BJ (cell line): ENCODE results near the gene TMEM41A. TPM values are rescaled to one million over a fixed set of nuclear protein-coding genes. Genes with fewer than 3 reads are reported as not detected.
A peak's percentile ranks its signal among the peaks of the same experiment; 100 is the strongest.

Source experiments
- CTCF ChIA-PET: fragments of 350-600 bp; formaldehyde crosslinking; extraction: SDS; loops from one replicate; lab custom pipeline; 2021; ENCODE audit warnings: antibody characterized with exemption, inconsistent platforms; lab: Yijun Ruan, JAX
- POLR2A ChIA-PET: fragments of 300-600 bp; sonication (Branson Sonifier 250); formaldehyde crosslinking; extraction: SDS; loops from one replicate; lab custom pipeline; 2021; ENCODE audit warnings: antibody characterized with exemption; lab: Charles Lee
- DNase-seq: peaks from one replicate; pipeline ENCODE4 v3.0.0-alpha.2; 2011; ENCODE audit warnings: low read depth
- H3K27me3 ChIP-seq: 2 replicates; pipeline ENCODE4 v1.6.0; 2011; ENCODE audit warnings: low read length; ENCODE audit not compliant: control insufficient read depth, insufficient read depth
- H3K36me3 ChIP-seq: 2 replicates; pipeline ENCODE4 v1.5.1; 2011; ENCODE audit warnings: low read length; ENCODE audit not compliant: control insufficient read depth, insufficient read depth
- H3K4me3 ChIP-seq: 2 replicates; pipeline ENCODE4 v1.5.1; 2011; ENCODE audit warnings: low read depth, mild to moderate bottlenecking, control low read depth, low read length
- CTCF ChIP-seq: IDR thresholded peaks from 2 replicates; pipeline ENCODE4 v1.5.1; 2011; ENCODE audit warnings: low read depth, mild to moderate bottlenecking, control low read depth, inconsistent platforms, low read length, moderate library complexity; ENCODE audit not compliant: insufficient read depth
- polyA minus RNA-seq: library from RNA; depleted of rRNA, polyadenylated mRNA; stranded (reverse); fragments of >200 nt; gene quantifications from 2 replicates; pipeline ENCODE4 v1.2.3, GENCODE V29; 2011; rRNA and poly(A)+ RNA removed
- polyA plus RNA-seq: library from polyadenylated mRNA; depleted of rRNA; stranded (reverse); fragments of >200 nt; gene quantifications from 2 replicates; pipeline ENCODE4 v1.2.3, GENCODE V29; 2011; rRNA removed

Gene TMEM41A
- polyA plus RNA-seq (13.8 and 18.9 TPM in 2 replicates), polyA minus RNA-seq (7.5 and 10.1 TPM in 2 replicates)

DNA sequence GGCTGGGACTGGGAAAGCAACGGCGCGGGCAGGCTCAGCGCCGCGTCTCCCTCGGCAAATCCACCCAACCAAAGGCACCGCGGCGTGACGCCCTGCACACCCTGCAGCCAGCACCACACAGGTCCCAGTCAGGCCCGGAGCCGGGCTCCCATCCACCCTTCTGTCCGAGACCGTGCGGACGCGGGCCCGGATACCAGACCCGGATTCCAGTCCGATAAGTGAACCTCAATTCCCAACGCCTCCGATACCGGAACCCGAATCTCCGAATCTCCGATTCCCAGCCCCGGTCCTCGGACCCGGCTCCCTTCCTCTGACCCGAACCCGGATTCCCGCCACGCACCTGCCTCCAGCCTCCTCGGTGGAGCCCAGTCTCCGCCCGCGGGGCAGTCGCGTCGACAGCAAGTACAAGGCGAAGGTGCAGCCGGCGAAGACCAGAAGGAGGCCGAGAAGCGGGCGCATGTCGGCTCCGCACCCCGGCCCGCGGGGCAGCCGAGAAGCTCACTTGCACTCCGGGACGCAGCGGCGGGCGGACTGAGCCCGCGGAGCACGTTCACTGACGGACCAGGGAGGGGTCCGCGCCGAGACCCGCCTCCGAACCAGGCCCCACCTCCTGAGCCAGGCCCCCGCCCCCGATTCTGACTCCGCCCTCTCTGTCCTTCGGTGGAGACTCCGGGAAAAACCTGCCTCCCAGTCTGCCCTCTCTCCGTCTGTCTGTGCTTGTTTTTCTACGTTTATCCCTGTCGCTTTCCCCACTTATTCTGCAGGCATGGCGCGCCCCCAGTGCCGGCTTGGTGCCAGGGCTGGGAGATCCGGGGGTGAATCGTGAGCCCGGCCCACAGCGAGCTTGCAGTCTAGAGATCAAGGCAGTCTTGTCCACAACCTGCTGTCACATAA is at the start of gene TMEM41A:
Gene TMEM41A, minus strand, starts transcription at position 533 of the 894 bp plus-strand sequence. Its CDS starts 74 bp downstream, at position 459.
- Histone ChIP-seq H3K36me3 (peaks cover 9% of the 10 kb centered on the region), H3K27me3 (peaks cover 3% of the 10 kb centered on the region; the same call in 1 of the 2 replicates), H3K4me3 (peak within 1 kb of the TSS; percentile 79)
- CTCF ChIA-PET, result interaction anchor here (1.0 to 1.1 kb wide), 2 partner anchors 11 to 60 kb away, joined by 3 to 4 read pairs; no protein-coding TSS in a partner anchor
- peak; percentile 35 for DNase-seq
- POLR2A ChIA-PET, result no interaction called here
- no peak for TF ChIP-seq CTCF

GRCh38 chr3:185540695-185541094 is 41.9 kb upstream of the TMEM41A start:
- ChIA-PET POLR2A (no interaction called here), CTCF (no interaction called here)
- Histone ChIP-seq H3K27me3 (0 out of 2 replicates have a peak, but pooled peaks cover 2% of the 10 kb centered on the region), H3K36me3 (no peaks in the 10 kb centered on the region), H3K4me3 (no peak overlapping the region)
- no peak for DNase-seq
- no peak for TF ChIP-seq CTCF

DNA sequence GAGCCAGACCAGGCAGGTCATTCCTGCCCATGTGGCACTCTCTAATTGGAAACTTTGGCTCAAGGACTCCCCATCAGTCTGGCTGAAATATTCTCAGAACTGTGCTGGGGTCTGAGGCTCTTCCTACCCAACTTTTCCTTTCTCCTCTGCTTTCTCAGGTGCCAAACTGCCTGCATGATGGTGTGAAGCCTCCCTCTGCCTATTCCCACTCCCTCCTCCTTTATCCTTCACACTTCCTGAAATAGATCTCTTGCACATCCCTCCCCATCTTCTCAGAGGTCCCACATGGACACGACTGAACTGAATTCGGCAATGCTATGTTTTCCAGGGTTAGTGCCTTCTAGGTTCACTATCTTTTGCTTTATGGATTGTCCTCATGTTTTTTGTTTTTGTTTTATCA is 41.1 kb upstream of the TMEM41A start:
- Histone ChIP-seq H3K4me3 (no peak overlapping the region), H3K36me3 (no peaks in the 10 kb centered on the region), H3K27me3 (0 out of 2 replicates have a peak, but pooled peaks cover 2% of the 10 kb centered on the region)
- DNase-seq, result no peak
- ChIA-PET POLR2A (no interaction called here), CTCF (no interaction called here)
- no peak for TF ChIP-seq CTCF

DNA sequence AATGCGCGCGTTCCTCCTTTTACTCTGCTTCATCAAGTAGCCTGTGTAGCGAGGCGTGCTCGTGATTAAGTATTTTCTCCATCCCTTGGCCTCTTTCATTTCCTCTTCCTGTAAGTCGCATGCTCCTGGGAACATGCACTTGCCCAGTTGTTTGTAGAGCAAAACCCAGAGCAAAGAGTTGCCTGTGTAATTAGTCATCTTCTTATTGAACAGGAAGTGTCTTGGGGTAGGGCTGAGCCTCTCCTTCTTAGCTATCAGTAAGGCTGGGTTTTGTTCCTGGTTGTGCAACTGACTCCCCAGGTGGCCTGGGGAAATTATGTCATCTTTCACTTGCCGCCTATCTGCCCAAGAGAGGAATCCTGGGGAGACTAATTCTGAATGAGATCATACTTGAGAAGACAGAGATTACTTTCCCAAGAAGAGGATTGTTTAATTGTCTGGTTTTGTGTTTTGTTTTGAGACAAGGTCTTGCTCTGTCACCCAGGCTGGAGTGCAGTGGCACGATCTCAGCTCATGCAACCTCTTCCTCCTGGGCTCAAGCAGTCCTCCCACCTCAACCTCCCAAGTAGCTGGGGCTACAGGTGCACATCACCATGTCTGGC is 38.6 kb upstream of the TMEM41A start:
- ChIA-PET CTCF (interaction anchor here (1.4 kb wide), 1 partner anchor 22 kb away, joined by 3 read pairs; no protein-coding TSS in a partner anchor), POLR2A (no interaction called here)
- Histone ChIP-seq H3K36me3 (no peaks in the 10 kb centered on the region), H3K27me3 (0 out of 2 replicates have a peak, but pooled peaks cover 2% of the 10 kb centered on the region), H3K4me3 (no peak overlapping the region)
- TF ChIP-seq CTCF, result no peak
- peak; percentile 51 for DNase-seq

- CTCF ChIA-PET, result interaction anchor here (0.6 to 1.9 kb wide), 3 partner anchors 11 to 41 kb away, joined by 3 to 5 read pairs (median 4); no protein-coding TSS in a partner anchor
- no peak for DNase-seq
- POLR2A ChIA-PET, result no interaction called here
- Histone ChIP-seq H3K4me3 (no peak overlapping the region), H3K27me3 (no peaks in the 10 kb centered on the region), H3K36me3 (no peaks in the 10 kb centered on the region)
- TF ChIP-seq CTCF, result no peak
These were observed 35.7 kb upstream of the TMEM41A start for GRCh38 chr3:185534511-185534910.
